Calu3 (cell line): ENCODE data around the gene PLEKHA4. TPM values are rescaled to one million over a fixed set of nuclear protein-coding genes. Genes with fewer than 3 reads are reported as not detected.
"Not testable (repeated sequence)": the region's sequence is repeated elsewhere in the genome, so short reads cannot be mapped to it uniquely, and the experiment has no call there.

Experiments used
- BruUV-seq: library from RNA; stranded (reverse); fragments of 400-500 nt; replicated peaks from 2 replicates; lab custom pipeline; 2021; lab: Mats Ljungman, UMichigan
- CTCF ChIA-PET: fragments of 300-600 bp; sonication (Branson Sonifier 250); formaldehyde crosslinking; loops from one replicate; lab custom pipeline; 2022; ENCODE audit warnings: antibody characterized with exemption; lab: Charles Lee
- DNase-seq: peaks from one replicate; pipeline ENCODE4 v3.0.0; 2022
- H3K27ac Mint-ChIP-seq: one replicate; pipeline ENCODE4 v1.8.0; 2022; ENCODE audit warnings: mixed read lengths; ENCODE audit not compliant: unreplicated experiment
- H3K27me3 Mint-ChIP-seq: one replicate; pipeline ENCODE4 v1.8.0; 2022; ENCODE audit warnings: mixed read lengths; ENCODE audit not compliant: unreplicated experiment
- H3K36me3 Mint-ChIP-seq: one replicate; pipeline ENCODE4 v1.8.0; 2022; ENCODE audit warnings: mild to moderate bottlenecking, moderate library complexity, mixed read lengths; ENCODE audit not compliant: insufficient read depth, unreplicated experiment
- H3K4me1 Mint-ChIP-seq: one replicate; pipeline ENCODE4 v1.8.0; 2022; ENCODE audit warnings: mild to moderate bottlenecking, low read depth, mixed read lengths; ENCODE audit not compliant: unreplicated experiment
- H3K4me3 Mint-ChIP-seq: one replicate; pipeline ENCODE4 v1.8.0; 2022; ENCODE audit warnings: mild to moderate bottlenecking, low read depth, moderate library complexity, mixed read lengths; ENCODE audit not compliant: unreplicated experiment
- H3K9me3 Mint-ChIP-seq: one replicate; pipeline ENCODE4 v1.8.0; 2022; ENCODE audit warnings: low read depth, mixed read lengths; ENCODE audit not compliant: unreplicated experiment
- intact Hi-C: fragments of 100-400 bp; cut with micrococcal nuclease; formaldehyde crosslinking; loops from one replicate; pipeline ENCODE4 v1.10.0; 2022; ENCODE audit not compliant: unreplicated experiment
- total RNA-seq: library from RNA; stranded (reverse); gene quantifications from 2 replicates; pipeline ENCODE4 v1.2.3, GENCODE V29; 2022
- TF ChIP-seq, protein P1 (sequence below): fragments of 200-600 bp; IDR thresholded peaks from one replicate; pipeline ENCODE4 v1.8.0; 2022; ENCODE audit warnings: antibody characterized with exemption; ENCODE audit not compliant: unreplicated experiment

Gene PLEKHA4
- total RNA-seq, 1 experiment from 2014 or later, result 57.6 TPM

DNA sequence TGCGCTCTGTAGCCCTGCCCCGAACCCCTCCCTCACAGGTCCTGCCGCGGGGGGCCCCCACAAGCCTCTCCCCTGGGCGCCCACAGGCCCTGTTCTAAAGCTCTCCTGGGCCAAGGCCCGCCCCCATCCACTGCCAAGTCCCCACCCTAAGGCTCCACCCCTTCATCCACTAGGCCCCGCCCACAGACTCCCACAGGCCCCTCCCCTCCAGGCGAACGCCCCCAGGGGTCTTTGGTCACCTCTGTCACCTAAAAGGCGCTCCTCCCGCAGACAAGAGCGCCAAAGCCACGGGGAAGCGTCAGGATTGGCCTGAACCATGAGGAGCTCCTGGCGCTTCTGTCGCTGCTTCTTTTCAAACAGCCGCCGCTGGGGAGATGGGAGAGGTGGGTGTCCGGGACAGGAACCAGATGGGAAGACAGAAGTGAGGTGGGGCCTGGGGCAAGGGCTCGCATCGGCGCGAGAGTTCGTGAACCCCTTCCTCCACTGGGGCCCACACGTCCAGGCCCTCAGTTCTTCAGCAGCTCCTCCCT lies 27.8 kb upstream of the PLEKHA4 start:
- Mint-ChIP-seq H3K9me3 (no peaks in the 10 kb centered on the region), H3K27ac (peak overlapping the region; percentile 54), H3K4me1 (peaks cover 16% of the 10 kb centered on the region), H3K36me3 (peaks cover 27% of the 10 kb centered on the region), H3K27me3 (no peaks in the 10 kb centered on the region), H3K4me3 (no peak overlapping the region)
- BruUV-seq, result no TSS peak
- intact Hi-C loops, result no loop called here
- no peak for DNase-seq
- TF ChIP-seq, protein P1, sequence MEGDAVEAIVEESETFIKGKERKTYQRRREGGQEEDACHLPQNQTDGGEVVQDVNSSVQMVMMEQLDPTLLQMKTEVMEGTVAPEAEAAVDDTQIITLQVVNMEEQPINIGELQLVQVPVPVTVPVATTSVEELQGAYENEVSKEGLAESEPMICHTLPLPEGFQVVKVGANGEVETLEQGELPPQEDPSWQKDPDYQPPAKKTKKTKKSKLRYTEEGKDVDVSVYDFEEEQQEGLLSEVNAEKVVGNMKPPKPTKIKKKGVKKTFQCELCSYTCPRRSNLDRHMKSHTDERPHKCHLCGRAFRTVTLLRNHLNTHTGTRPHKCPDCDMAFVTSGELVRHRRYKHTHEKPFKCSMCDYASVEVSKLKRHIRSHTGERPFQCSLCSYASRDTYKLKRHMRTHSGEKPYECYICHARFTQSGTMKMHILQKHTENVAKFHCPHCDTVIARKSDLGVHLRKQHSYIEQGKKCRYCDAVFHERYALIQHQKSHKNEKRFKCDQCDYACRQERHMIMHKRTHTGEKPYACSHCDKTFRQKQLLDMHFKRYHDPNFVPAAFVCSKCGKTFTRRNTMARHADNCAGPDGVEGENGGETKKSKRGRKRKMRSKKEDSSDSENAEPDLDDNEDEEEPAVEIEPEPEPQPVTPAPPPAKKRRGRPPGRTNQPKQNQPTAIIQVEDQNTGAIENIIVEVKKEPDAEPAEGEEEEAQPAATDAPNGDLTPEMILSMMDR, result no peak
- CTCF ChIA-PET, result no interaction called here

DNA sequence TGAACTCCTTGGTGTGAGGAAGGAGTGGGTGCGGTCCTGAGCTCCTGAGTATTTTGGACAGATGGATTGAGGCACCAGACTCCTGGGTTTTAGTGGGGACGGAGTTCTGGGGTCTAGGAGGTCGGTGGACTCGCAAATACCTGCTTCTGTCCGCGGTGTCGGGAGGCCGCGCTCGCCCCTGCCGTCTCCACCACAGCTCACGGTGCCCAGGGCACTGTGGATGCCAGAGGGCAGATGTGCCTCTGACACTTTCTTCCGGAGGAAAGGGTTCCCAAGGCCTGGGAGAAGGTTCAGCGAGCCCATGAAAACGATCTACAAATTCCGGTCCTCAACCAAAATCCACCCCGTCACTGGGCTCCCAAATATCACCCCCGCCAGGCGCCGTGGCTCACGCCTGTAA lies 26.8 kb upstream of the PLEKHA4 start:
- no TSS peak for BruUV-seq
- no peaks in the 10 kb centered on the region for H3K27me3 Mint-ChIP-seq
- no peak for DNase-seq
- CTCF ChIA-PET, result no interaction called here
- peaks cover 24% of the 10 kb centered on the region for H3K4me1 Mint-ChIP-seq
- intact Hi-C loops, result no loop called here
- no peak overlapping the region for H3K27ac Mint-ChIP-seq
- peaks cover 16% of the 10 kb centered on the region for H3K36me3 Mint-ChIP-seq
- TF ChIP-seq, protein P1, result no peak
- no peaks in the 10 kb centered on the region for H3K9me3 Mint-ChIP-seq
- no peak overlapping the region for H3K4me3 Mint-ChIP-seq

DNA sequence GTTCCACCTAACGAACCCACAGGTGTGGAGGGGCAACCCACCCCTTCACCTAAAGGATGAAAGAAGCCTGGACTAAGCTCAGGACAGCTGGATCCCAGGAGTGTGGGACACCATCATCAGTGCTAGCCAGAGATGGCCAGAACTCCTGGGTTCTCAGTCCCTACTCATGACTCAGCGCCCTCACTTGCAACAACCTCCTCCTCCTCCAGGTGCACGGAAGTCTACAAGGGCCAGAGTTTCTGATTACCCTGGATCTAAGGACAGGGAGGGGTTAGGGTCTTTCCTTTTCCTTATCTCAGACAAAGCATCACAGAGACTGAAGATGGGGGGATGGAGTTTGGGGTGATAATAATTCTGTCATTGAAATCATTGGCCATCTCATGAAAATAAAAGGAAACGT lies 22.1 kb upstream of the PLEKHA4 start:
- Mint-ChIP-seq H3K27me3 (no peaks in the 10 kb centered on the region), H3K4me3 (peak overlapping the region; percentile 6), H3K27ac (no peak overlapping the region), H3K4me1 (peaks cover 21% of the 10 kb centered on the region), H3K9me3 (no peaks in the 10 kb centered on the region), H3K36me3 (no peaks in the 10 kb centered on the region)
- TF ChIP-seq, protein P1, result no peak
- no peak for DNase-seq
- BruUV-seq, result no TSS peak
- CTCF ChIA-PET, result interaction anchor here (0.6 kb wide), 1 partner anchor 103 kb away, joined by 3 read pairs; the partner anchor contains the start of gene RUVBL2
- intact Hi-C loops, result no loop called here

DNA sequence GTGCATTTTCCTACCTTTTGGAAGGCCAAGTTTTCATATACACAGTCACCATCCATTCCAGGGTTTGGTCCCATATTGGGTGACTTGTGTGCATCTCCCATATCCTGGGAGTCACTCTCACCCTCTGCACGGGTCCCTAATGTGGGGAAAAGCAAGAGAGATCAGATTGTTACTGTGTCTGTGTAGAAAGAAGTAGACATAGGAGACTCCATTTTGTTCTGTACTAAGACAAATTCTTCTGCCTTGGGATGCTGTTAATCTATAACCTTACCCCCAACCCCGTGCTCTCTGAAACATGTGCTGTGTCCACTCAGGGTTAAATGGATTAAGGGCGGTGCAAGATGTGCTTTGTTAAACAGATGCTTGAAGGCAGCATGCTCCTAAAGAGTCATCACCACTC lies 21.1 kb upstream of the PLEKHA4 start:
- H3K9me3 Mint-ChIP-seq, DNase-seq, H3K27ac Mint-ChIP-seq, intact Hi-C loops, CTCF ChIA-PET, BruUV-seq, H3K4me3 Mint-ChIP-seq, H3K36me3 Mint-ChIP-seq, H3K27me3 Mint-ChIP-seq: not testable (repeated sequence)
- peaks cover 21% of the 10 kb centered on the region for H3K4me1 Mint-ChIP-seq

DNA sequence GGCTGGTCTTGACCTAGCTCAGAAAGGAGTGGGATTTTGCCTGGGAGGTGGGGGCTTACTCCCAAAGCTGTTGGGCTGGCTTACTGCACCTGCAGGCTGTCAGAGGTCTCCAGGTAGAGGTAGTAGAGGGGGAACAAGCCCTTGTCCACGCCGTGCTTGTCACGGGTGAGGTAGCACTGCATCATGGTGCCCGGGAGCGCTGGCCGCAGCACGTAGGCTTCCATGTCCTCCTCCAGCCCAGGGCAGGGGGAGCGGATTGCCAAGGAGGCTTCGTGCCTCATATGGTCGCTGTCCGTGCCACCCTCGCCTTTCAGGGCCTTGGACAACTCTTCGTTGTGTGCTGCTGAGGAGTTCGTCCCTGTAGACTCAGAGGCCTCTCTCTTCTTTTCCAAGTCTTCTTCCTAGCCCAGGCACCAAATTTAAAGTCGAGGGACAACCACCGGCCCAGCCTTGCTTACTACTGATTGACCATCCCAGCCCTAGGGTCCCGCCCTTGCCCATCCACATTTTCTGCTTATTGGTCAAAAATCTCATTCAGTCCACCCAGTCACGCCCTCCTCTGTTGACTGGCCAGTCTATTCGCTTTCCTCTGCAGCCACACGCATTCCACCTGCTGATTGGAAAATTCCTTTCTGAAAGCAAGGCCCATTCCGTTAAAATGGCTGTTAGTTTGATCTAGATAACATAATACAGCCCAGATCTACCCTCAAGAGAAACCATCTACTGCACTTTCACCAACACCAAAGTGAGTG lies 19.6 kb upstream of the PLEKHA4 start:
- intact Hi-C loops, result no loop called here
- DNase-seq, result no peak
- H3K36me3 Mint-ChIP-seq, result peaks cover 10% of the 10 kb centered on the region
- H3K9me3 Mint-ChIP-seq, result peaks cover 4% of the 10 kb centered on the region
- BruUV-seq, result no TSS peak
- H3K4me1 Mint-ChIP-seq, result peaks cover 21% of the 10 kb centered on the region
- CTCF ChIA-PET, result interaction anchor here (0.6 kb wide), 1 partner anchor 12 kb away, joined by 3 read pairs; the partner anchor contains the start of gene NUCB1
- TF ChIP-seq, protein P1, result no peak
- no peak overlapping the region for H3K27ac Mint-ChIP-seq
- no peak overlapping the region for H3K4me3 Mint-ChIP-seq
- H3K27me3 Mint-ChIP-seq, result no peaks in the 10 kb centered on the region
